CD4-positive, alpha-beta memory T cell (primary cell): ENCODE data around the gene NDRG4. TPM values are rescaled to one million over a fixed set of nuclear protein-coding genes. Genes with fewer than 3 reads are reported as not detected.

Source experiments
- CTCF ChIA-PET: fragments of 350-600 bp; sonication (Branson Sonifier 250); formaldehyde crosslinking; loops from one replicate; lab custom pipeline; 2021; ENCODE audit warnings: inconsistent platforms; ENCODE audit not compliant: partially characterized antibody; lab: Charles Lee
- POLR2A ChIA-PET: fragments of 350-600 bp; sonication (Branson Sonifier 250); formaldehyde crosslinking; loops from one replicate; lab custom pipeline; 2021; ENCODE audit not compliant: partially characterized antibody; lab: Charles Lee
- DNase-seq, 5 donors: peaks; one replicate each; pipeline versions ENCODE4 v3.0.0 to v3.0.0-alpha.2; 2020 to 2022; ENCODE audit warnings: mixed read lengths in 1 of 5
- H3K27ac ChIP-seq: one replicate; pipeline ENCODE4 v1.7.0; 2013; ENCODE audit warnings: low read depth, low read length
- H3K27me3 ChIP-seq: 2 replicates; pipeline ENCODE4 v1.7.0; 2013; ENCODE audit warnings: mild to moderate bottlenecking, low read length, moderate library complexity; ENCODE audit not compliant: insufficient read depth
- H3K36me3 ChIP-seq: 2 replicates; pipeline ENCODE4 v1.7.0; 2013; ENCODE audit warnings: mild to moderate bottlenecking, low read length, moderate library complexity; ENCODE audit not compliant: insufficient read depth
- H3K4me1 ChIP-seq: 2 replicates; pipeline ENCODE4 v1.7.0; 2013; ENCODE audit warnings: mild to moderate bottlenecking, low read length, moderate library complexity; ENCODE audit not compliant: insufficient read depth
- H3K4me3 ChIP-seq, 2 donors: one replicate each; pipeline ENCODE4 v1.7.0; 2013; ENCODE audit warnings: low read length in 2 of 2, mild to moderate bottlenecking in 1 of 2
- H3K9me3 ChIP-seq, 2 donors: one replicate each; pipeline ENCODE4 v1.7.0; 2013; ENCODE audit warnings: low read length in 2 of 2, control low read depth in 1 of 2; ENCODE audit not compliant: control insufficient read depth in 1 of 2
- H3K27ac Mint-ChIP-seq, 7 donors: one replicate each; pipeline ENCODE4 v1.8.0; 2020 to 2021; ENCODE audit warnings: mixed read lengths in 7 of 7, mild to moderate bottlenecking in 6 of 7, inconsistent platforms in 3 of 7, moderate library complexity in 3 of 7
- H3K27me3 Mint-ChIP-seq, 2 donors: one replicate each; pipeline ENCODE4 v1.8.0; 2020 to 2021; ENCODE audit warnings: mixed read lengths in 2 of 2
- H3K36me3 Mint-ChIP-seq, 2 donors: one replicate each; pipeline ENCODE4 v1.8.0; 2020 to 2021; ENCODE audit warnings: mixed read lengths in 2 of 2, inconsistent platforms in 1 of 2, mild to moderate bottlenecking in 1 of 2
- H3K4me1 Mint-ChIP-seq, 4 donors: one replicate each; pipeline ENCODE4 v1.8.0; 2020 to 2021; ENCODE audit warnings: mixed read lengths in 4 of 4, mild to moderate bottlenecking in 1 of 4
- H3K4me3 Mint-ChIP-seq, 8 donors: one replicate each; pipeline ENCODE4 v1.8.0; 2020 to 2021; ENCODE audit warnings: mixed read lengths in 8 of 8, mild to moderate bottlenecking in 7 of 8, moderate library complexity in 6 of 8, inconsistent platforms in 3 of 8
- H3K9me3 Mint-ChIP-seq, 8 donors: one replicate each; pipeline ENCODE4 v1.8.0; 2020 to 2021; ENCODE audit warnings: mixed read lengths in 8 of 8, mild to moderate bottlenecking in 5 of 8, inconsistent platforms in 3 of 8, moderate library complexity in 1 of 8
- intact Hi-C: fragments of 100-400 bp; cut with micrococcal nuclease; formaldehyde crosslinking; loops from one replicate; pipeline ENCODE4 v1.15.1; 2023
- polyA plus RNA-seq, 2 donors: library from polyadenylated mRNA; unstranded; fragments of 300-500 nt; fragmentation: Illumina TruSeq; gene quantifications; one replicate each; pipeline ENCODE4 v1.2.3, GENCODE V29; 2021
- total RNA-seq, 2 experiments: library from RNA; stranded (reverse); gene quantifications; one replicate each; pipeline ENCODE4 v1.2.3, GENCODE V29; 2021

Gene NDRG4
- total and polyA plus RNA-seq, 4 experiments from 2014 or later, result 0.22 to 1.3 (median 1.3) TPM; not detected in 1

- no peak for DNase-seq
- H3K27me3 ChIP-seq, result no peaks in the 10 kb centered on the region
- H3K36me3 ChIP-seq, result peaks cover 85% of the 10 kb centered on the region
- Mint-ChIP-seq H3K4me3 (no peak overlapping the region), H3K9me3 (no peaks in the 10 kb centered on the region), H3K4me1 (no peaks in the 10 kb centered on the region), H3K27ac (peak overlapping the region in 1 of 7 donors; percentile 5), H3K27me3 (no peaks in the 10 kb centered on the region), H3K36me3 (peaks cover 77 to 90% of the 10 kb centered on the region in 2 donors)
- H3K4me3 ChIP-seq, result no peak overlapping the region
- ChIA-PET CTCF (no interaction called here), POLR2A (no interaction called here)
- H3K4me1 ChIP-seq, result no peaks in the 10 kb centered on the region
- intact Hi-C loops, result no loop called here
- H3K27ac ChIP-seq, result no peak overlapping the region
- no peaks in the 10 kb centered on the region for H3K9me3 ChIP-seq
These were observed 35.2 kb downstream of the NDRG4 start for GRCh38 chr16:58535100-58535499.

DNA sequence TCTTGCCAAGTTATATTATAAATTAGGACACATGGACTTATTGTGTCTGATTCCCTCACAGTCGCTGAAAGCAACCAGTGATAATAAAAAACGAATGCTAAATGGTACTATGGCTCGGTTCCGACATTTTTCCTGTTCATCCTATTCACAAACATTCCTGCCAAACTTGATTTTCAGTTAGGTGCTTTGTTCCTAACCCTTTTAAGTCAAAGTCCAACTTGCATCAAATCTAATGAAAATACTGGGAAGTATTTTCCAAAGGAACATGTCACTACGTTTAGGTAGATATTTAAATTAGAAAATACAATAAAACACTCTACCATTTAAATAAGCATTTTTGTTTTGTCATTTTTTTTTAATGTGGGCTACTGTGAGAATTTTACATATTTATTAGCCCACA, 36.3 kb downstream of the NDRG4 start:
- no peak overlapping the region for H3K27ac ChIP-seq
- ChIA-PET POLR2A (no interaction called here), CTCF (no interaction called here)
- H3K27ac Mint-ChIP-seq, result no peak overlapping the region
- H3K4me3 ChIP-seq, result no peak overlapping the region
- no peaks in the 10 kb centered on the region for H3K9me3 Mint-ChIP-seq
- peaks cover 80% of the 10 kb centered on the region for H3K36me3 ChIP-seq
- DNase-seq, result no peak
- no peaks in the 10 kb centered on the region for H3K4me1 ChIP-seq
- no peak overlapping the region for H3K4me3 Mint-ChIP-seq
- H3K27me3 Mint-ChIP-seq, result no peaks in the 10 kb centered on the region
- H3K27me3 ChIP-seq, result no peaks in the 10 kb centered on the region
- intact Hi-C loops, result no loop called here
- no peaks in the 10 kb centered on the region for H3K9me3 ChIP-seq
- H3K36me3 Mint-ChIP-seq, result peaks cover 74 to 86% of the 10 kb centered on the region in 2 donors
- no peaks in the 10 kb centered on the region for H3K4me1 Mint-ChIP-seq

- H3K4me3 Mint-ChIP-seq, result no peak overlapping the region
- no peaks in the 10 kb centered on the region for H3K4me1 ChIP-seq
- no peaks in the 10 kb centered on the region for H3K9me3 Mint-ChIP-seq
- peaks cover 80% of the 10 kb centered on the region for H3K36me3 ChIP-seq
- DNase-seq, result no peak
- H3K27ac Mint-ChIP-seq, result peak overlapping the region in 1 of 7 donors; percentile 62
- no peaks in the 10 kb centered on the region for H3K4me1 Mint-ChIP-seq
- H3K27me3 Mint-ChIP-seq, result no peaks in the 10 kb centered on the region
- H3K9me3 ChIP-seq, result no peaks in the 10 kb centered on the region
- peaks cover 75 to 86% of the 10 kb centered on the region in 2 donors for H3K36me3 Mint-ChIP-seq
- no peaks in the 10 kb centered on the region for H3K27me3 ChIP-seq
- H3K27ac ChIP-seq, result no peak overlapping the region
- ChIA-PET POLR2A (no interaction called here), CTCF (no interaction called here)
- intact Hi-C loops, result no loop called here
- no peak overlapping the region for H3K4me3 ChIP-seq
These were observed 37.4 kb downstream of the NDRG4 start for GRCh38 chr16:58537124-58537906.

DNA sequence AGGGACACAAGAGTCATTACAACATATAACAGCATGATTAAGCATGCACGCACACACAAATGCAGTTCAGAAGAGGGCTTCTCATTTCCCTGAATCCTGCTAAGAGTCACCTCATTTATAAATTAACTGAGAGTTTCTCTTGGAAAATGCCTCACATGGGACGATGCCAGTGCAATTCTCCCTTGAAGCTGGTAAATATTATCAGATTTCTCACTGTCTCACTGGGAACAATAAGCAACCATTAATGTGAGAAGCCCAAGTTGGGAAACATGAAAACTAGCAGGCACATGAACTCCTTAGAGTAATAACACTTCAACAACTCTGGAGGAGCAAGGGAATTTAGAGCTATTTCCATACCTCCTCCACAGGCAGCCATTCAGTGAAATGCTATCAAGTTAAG, 41.8 kb downstream of the NDRG4 start:
- peaks cover 78 to 92% of the 10 kb centered on the region in 2 donors for H3K36me3 Mint-ChIP-seq
- Histone ChIP-seq H3K4me3 (no peak overlapping the region), H3K27me3 (no peaks in the 10 kb centered on the region), H3K4me1 (no peaks in the 10 kb centered on the region), H3K9me3 (no peaks in the 10 kb centered on the region), H3K36me3 (peaks cover 92% of the 10 kb centered on the region), H3K27ac (no peak overlapping the region)
- ChIA-PET CTCF (interaction anchor here (1.2 kb wide), 1 partner anchor 215 kb away, joined by 3 read pairs; no protein-coding TSS in a partner anchor), POLR2A (interaction anchor here (1.3 kb wide), 1 partner anchor 25 kb away, joined by 3 read pairs; no protein-coding TSS in a partner anchor)
- no peak for DNase-seq
- H3K27me3 Mint-ChIP-seq, result no peaks in the 10 kb centered on the region
- H3K4me3 Mint-ChIP-seq, result no peak overlapping the region
- H3K4me1 Mint-ChIP-seq, result peaks cover 0 to 3% (median 0%) of the 10 kb centered on the region in 4 donors
- intact Hi-C loops, result no loop called here
- no peaks in the 10 kb centered on the region for H3K9me3 Mint-ChIP-seq
- no peak overlapping the region for H3K27ac Mint-ChIP-seq

DNA sequence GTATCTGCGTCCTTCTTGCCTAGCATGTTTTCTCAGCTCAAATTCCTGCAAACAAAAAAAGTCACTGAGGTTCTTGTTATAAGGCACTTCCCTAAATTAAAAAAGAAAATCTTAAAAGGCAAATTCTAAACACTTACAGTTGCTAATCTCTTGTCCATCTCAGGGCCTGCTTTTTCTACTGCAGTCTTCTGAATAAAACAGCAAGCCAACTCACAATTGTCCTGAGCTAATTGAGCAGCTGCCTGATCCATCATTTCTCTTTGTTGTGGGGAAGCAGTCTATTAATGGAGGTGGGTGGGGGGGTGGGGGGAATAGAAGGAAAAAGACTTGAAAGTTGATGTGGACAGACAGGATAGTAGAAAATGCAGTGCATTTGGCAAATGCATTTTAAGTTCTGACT, 42.3 kb downstream of the NDRG4 start:
- no peak overlapping the region for H3K4me3 Mint-ChIP-seq
- peaks cover 78 to 92% of the 10 kb centered on the region in 2 donors for H3K36me3 Mint-ChIP-seq
- no peaks in the 10 kb centered on the region for H3K9me3 Mint-ChIP-seq
- H3K27me3 Mint-ChIP-seq, result no peaks in the 10 kb centered on the region
- CTCF ChIA-PET, result interaction anchor here (1.2 kb wide), 1 partner anchor 214 kb away, joined by 3 read pairs; no protein-coding TSS in a partner anchor
- Histone ChIP-seq H3K36me3 (peaks cover 92% of the 10 kb centered on the region), H3K4me1 (no peaks in the 10 kb centered on the region), H3K27me3 (no peaks in the 10 kb centered on the region), H3K27ac (no peak overlapping the region), H3K9me3 (no peaks in the 10 kb centered on the region), H3K4me3 (no peak overlapping the region)
- no peak for DNase-seq
- POLR2A ChIA-PET, result interaction anchor here (1.3 kb wide), 1 partner anchor 26 kb away, joined by 3 read pairs; no protein-coding TSS in a partner anchor
- peaks cover 0 to 3% (median 0%) of the 10 kb centered on the region in 4 donors for H3K4me1 Mint-ChIP-seq
- peak overlapping the region in 1 of 7 donors; percentile 79 for H3K27ac Mint-ChIP-seq
- intact Hi-C loops, result no loop called here

- no peaks in the 10 kb centered on the region for H3K27me3 Mint-ChIP-seq
- peaks cover 70 to 92% of the 10 kb centered on the region in 2 donors for H3K36me3 Mint-ChIP-seq
- H3K9me3 Mint-ChIP-seq, result no peaks in the 10 kb centered on the region
- Histone ChIP-seq H3K36me3 (peaks cover 87% of the 10 kb centered on the region), H3K9me3 (no peaks in the 10 kb centered on the region), H3K4me1 (no peaks in the 10 kb centered on the region), H3K27me3 (no peaks in the 10 kb centered on the region), H3K27ac (no peak overlapping the region), H3K4me3 (no peak overlapping the region)
- no peak overlapping the region for H3K4me3 Mint-ChIP-seq
- no peak for DNase-seq
- no peak overlapping the region for H3K27ac Mint-ChIP-seq
- intact Hi-C loops, result no loop called here
- ChIA-PET CTCF (no interaction called here), POLR2A (no interaction called here)
- H3K4me1 Mint-ChIP-seq, result peaks cover 0 to 5% (median 0%) of the 10 kb centered on the region in 4 donors
These were observed 43.7 kb downstream of the NDRG4 start for GRCh38 chr16:58543685-58544084.

DNA sequence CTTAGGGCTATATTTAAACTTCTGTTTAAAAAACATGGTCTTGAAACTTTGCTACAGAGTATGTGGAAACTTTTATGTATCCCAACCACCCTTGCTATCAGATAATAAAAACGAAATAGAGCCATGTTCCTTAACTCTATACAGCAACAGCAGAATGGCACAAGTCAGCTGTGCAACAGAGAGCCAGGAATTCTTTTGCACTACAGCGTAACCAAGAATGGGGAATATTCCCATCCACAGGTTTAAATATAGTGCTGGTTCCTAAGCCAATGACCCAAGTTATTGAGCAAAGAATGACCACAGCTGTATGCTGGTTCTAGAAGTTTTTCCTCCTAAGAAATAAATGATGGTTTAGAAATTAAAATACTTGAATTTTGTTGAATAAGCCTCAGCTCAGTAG, 48.4 kb downstream of the NDRG4 start:
- ChIA-PET POLR2A (no interaction called here), CTCF (no interaction called here)
- H3K27me3 Mint-ChIP-seq, result no peaks in the 10 kb centered on the region
- H3K4me3 Mint-ChIP-seq, result no peak overlapping the region
- Histone ChIP-seq H3K27ac (no peak overlapping the region), H3K4me3 (no peak overlapping the region), H3K4me1 (no peaks in the 10 kb centered on the region), H3K36me3 (peaks cover 86% of the 10 kb centered on the region), H3K27me3 (no peaks in the 10 kb centered on the region), H3K9me3 (no peaks in the 10 kb centered on the region)
- peaks cover 67 to 96% of the 10 kb centered on the region in 2 donors for H3K36me3 Mint-ChIP-seq
- intact Hi-C loops, result no loop called here
- H3K27ac Mint-ChIP-seq, result peak overlapping the region in 2 of 7 donors; percentile 16 to 23
- H3K4me1 Mint-ChIP-seq, result peaks cover 0 to 6% (median 2%) of the 10 kb centered on the region in 4 donors
- DNase-seq, result no peak
- H3K9me3 Mint-ChIP-seq, result no peaks in the 10 kb centered on the region
